ENCODE results near the gene SAMD7.

- TF ChIP-seq CTCF (conservative IDR thresholded peaks at IDR 0.05 in 1 of 2, IDR thresholded peaks at IDR 0.05 in 1 of 2; ENCODE audit: extremely low read depth in 1 of 2, insufficient read depth in 1 of 2, low read depth in 1 of 2, low read length in 2 of 2) (no peak), EZH2 (IDR thresholded peaks at IDR 0.05; ENCODE audit: borderline replicate concordance, low read length) (no peak)
These were observed 12.5 kb downstream of the SAMD7 start for GRCh38 chr3:169923831-169924230.
